Colonic mucosa (tissue), 4 donors: ENCODE measurements around the gene AKNA. TPM values are rescaled to one million over a fixed set of nuclear protein-coding genes. Genes with fewer than 3 reads are reported as not detected.

Source experiments
- DNase-seq: peaks from one replicate; pipeline ENCODE4 v3.0.0-alpha.2; 2020
- H3K27ac ChIP-seq: fragments of 200-600 bp; one replicate; pipeline ENCODE4 v1.8.0; 2021
- H3K27me3 ChIP-seq: fragments of 200-600 bp; one replicate; pipeline ENCODE4 v1.8.0; 2021
- H3K36me3 ChIP-seq: fragments of 200-600 bp; one replicate; pipeline ENCODE4 v1.8.0; 2021
- H3K4me1 ChIP-seq: fragments of 200-600 bp; one replicate; pipeline ENCODE4 v1.8.0; 2021; ENCODE audit warnings: mild to moderate bottlenecking
- H3K4me3 ChIP-seq: fragments of 200-600 bp; one replicate; pipeline ENCODE4 v1.8.0; 2021
- H3K9ac ChIP-seq, 2 donors: one replicate each; pipeline ENCODE4 v1.7.0; 2013; ENCODE audit warnings: control low read depth in 2 of 2, low read depth in 2 of 2, low read length in 2 of 2
- H3K9me3 ChIP-seq: fragments of 200-600 bp; one replicate; pipeline ENCODE4 v1.8.0; 2021
- intact Hi-C: fragments of 100-400 bp; cut with DNase I; formaldehyde crosslinking; loops from one replicate; pipeline ENCODE4 v1.14.1; 2022
- total RNA-seq, 2 donors: library from RNA; stranded (reverse); fragmentation: NEBNext Ultra II Directional in 1 of 2; extraction: Animal tissue kit (Norgen Biotek cat#: 25700) in 1 of 2; gene quantifications; one replicate each; pipeline ENCODE4 v1.2.1, GENCODE V29; 2021
- TF ChIP-seq, protein P1 (sequence below): fragments of 200-600 bp; IDR thresholded peaks from one replicate; pipeline ENCODE4 v1.8.0; 2022; ENCODE audit warnings: antibody characterized with exemption, mild to moderate bottlenecking
- donor health status: healthy.
- donor health status: DM: no; HTN: no; CAD: no.
- donor health status: DM: no; HTN: no; CAD: no.

AKNA gene
- total RNA-seq, 2 donors from 2014 or later = 26.9 to 44.9 TPM

DNA sequence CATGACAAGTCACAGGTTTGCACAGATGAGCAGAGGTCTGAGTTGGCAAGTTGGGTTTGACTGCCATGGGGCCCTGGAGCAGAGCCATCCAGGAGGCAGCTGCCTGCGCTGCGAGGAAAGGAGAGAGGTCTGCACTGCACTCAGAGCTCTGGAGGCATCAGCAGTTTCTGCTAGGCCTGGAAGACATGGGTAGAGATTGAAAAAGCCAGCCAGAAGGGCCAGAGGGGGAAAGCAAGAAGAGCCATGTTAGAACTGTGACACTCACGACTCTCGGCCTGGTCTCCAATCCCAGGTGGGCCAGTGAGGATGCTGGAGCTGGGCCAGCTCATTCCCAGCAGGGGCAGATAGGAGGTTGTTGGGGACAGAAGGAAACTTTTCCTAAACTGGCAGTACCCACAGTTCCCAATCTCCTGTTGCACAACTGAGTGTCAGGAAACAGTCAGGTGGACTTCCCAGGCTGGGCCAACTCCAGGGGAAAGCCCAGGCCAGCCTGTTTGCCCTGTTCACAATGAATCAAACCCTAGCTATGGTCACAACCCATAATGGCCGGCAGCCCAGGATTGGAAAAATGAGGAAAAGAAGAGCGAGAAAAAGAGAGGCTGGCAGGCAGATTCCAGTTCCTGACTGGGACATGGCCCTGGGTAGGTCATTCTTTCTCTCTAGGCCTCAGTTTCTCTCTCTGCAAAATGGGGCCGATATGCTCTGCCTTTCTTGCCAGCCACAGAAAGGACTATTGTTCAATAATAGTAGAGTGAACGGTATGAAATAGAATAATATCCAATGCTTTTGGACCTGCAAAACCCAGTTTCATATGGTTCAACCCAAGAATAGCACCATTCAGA is 72.7 kb downstream of the AKNA start:
- no peak overlapping the region for H3K27ac ChIP-seq
- H3K9ac ChIP-seq = no peak overlapping the region
- TF ChIP-seq, protein P1, sequence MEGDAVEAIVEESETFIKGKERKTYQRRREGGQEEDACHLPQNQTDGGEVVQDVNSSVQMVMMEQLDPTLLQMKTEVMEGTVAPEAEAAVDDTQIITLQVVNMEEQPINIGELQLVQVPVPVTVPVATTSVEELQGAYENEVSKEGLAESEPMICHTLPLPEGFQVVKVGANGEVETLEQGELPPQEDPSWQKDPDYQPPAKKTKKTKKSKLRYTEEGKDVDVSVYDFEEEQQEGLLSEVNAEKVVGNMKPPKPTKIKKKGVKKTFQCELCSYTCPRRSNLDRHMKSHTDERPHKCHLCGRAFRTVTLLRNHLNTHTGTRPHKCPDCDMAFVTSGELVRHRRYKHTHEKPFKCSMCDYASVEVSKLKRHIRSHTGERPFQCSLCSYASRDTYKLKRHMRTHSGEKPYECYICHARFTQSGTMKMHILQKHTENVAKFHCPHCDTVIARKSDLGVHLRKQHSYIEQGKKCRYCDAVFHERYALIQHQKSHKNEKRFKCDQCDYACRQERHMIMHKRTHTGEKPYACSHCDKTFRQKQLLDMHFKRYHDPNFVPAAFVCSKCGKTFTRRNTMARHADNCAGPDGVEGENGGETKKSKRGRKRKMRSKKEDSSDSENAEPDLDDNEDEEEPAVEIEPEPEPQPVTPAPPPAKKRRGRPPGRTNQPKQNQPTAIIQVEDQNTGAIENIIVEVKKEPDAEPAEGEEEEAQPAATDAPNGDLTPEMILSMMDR = no peak

DNA sequence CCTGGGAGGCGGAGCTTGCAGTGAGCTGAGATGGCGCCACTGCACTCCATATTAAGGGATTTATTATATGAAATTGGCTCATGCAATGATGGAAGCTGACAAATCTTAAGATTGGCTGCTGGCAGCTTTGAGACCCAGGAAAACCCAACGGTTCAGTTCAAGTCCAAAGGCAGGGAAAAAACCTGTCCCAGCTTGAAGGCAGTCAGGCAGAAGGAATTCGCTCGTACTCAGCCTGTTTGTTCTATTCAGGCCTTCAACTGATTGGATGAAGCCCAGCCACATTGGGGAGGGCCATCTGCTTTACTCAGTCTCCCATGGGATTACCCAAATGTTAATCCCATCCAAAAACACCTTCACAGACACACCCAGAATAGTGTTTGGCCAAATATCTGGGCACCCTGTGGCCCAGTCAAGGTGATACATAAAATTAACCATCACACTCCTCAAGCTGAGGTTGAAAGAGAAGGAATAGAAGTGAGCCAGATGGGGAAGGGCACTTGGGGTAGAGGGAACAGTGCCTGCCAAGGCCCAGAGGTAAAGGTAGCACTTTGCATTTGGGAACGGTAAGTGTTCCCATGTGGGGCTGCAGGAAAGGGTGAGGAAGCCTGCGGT is 73.4 kb downstream of the AKNA start:
- Histone ChIP-seq H3K27ac (no peak overlapping the region), H3K4me3 (no peak overlapping the region), H3K4me1 (no peaks in the 10 kb centered on the region), H3K9ac (no peak overlapping the region), H3K36me3 (no peaks in the 10 kb centered on the region), H3K27me3 (no peaks in the 10 kb centered on the region), H3K9me3 (no peaks in the 10 kb centered on the region)
- TF ChIP-seq, protein P1 = no peak
- DNase-seq = peak; percentile 3
- intact Hi-C loops = no loop called here

More for the DNA sequence above, 72.7 kb downstream of the AKNA start:
- Histone ChIP-seq H3K9me3 (no peaks in the 10 kb centered on the region), H3K4me3 (no peak overlapping the region), H3K27me3 (no peaks in the 10 kb centered on the region), H3K4me1 (no peaks in the 10 kb centered on the region), H3K36me3 (no peaks in the 10 kb centered on the region)
- intact Hi-C loops = no loop called here
- DNase-seq = peak; percentile 11

DNA sequence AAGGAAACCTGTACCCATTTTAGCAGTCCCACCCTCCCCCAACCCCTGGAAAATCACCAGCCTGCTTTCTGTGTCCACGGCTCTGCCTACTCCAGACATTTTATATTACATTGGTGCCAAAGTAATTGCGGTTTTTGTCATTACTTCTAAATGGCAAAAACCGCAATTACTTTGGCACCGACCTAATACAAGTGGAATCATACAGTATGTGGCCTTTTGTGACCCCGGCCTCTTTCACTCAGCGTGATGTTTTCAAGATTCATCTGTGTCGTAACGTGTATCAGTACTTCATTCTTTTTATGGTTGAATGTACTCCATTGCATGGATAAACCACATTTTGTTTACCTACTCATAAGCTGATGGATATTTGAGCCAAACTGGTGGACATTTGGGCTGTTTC is 74.6 kb downstream of the AKNA start:
- DNase-seq = peak; percentile 3
- no peak overlapping the region for H3K9ac ChIP-seq
- H3K4me1 ChIP-seq = no peaks in the 10 kb centered on the region
- intact Hi-C loops = no loop called here
- no peaks in the 10 kb centered on the region for H3K9me3 ChIP-seq
- no peak overlapping the region for H3K27ac ChIP-seq
- no peaks in the 10 kb centered on the region for H3K27me3 ChIP-seq
- TF ChIP-seq, protein P1 = no peak
- H3K36me3 ChIP-seq = no peaks in the 10 kb centered on the region
- H3K4me3 ChIP-seq = no peak overlapping the region

DNA sequence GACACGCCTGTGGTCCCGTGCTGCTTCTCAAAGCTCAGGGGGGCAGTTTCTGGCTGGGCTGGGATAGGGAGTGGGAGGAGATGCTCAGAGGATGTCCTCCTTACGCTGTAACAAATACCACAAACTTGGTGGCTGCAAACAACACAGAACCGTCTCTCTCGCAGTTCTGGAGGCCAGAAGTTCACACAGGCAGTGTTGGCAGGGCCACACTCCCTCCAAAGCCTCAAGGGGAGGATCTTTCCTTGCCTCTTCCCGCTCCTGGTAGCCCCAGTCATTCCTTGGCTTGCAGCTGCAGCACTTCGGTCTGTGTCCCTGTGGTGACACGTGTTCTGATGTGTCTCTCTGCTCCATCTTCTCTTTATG is 75.3 kb downstream of the AKNA start:
- no peak for DNase-seq
- Histone ChIP-seq H3K36me3 (no peaks in the 10 kb centered on the region), H3K27ac (no peak overlapping the region), H3K27me3 (no peaks in the 10 kb centered on the region), H3K9ac (no peak overlapping the region), H3K9me3 (no peaks in the 10 kb centered on the region), H3K4me1 (no peaks in the 10 kb centered on the region), H3K4me3 (no peak overlapping the region)
- TF ChIP-seq, protein P1 = no peak
- intact Hi-C loops = no loop called here

DNA sequence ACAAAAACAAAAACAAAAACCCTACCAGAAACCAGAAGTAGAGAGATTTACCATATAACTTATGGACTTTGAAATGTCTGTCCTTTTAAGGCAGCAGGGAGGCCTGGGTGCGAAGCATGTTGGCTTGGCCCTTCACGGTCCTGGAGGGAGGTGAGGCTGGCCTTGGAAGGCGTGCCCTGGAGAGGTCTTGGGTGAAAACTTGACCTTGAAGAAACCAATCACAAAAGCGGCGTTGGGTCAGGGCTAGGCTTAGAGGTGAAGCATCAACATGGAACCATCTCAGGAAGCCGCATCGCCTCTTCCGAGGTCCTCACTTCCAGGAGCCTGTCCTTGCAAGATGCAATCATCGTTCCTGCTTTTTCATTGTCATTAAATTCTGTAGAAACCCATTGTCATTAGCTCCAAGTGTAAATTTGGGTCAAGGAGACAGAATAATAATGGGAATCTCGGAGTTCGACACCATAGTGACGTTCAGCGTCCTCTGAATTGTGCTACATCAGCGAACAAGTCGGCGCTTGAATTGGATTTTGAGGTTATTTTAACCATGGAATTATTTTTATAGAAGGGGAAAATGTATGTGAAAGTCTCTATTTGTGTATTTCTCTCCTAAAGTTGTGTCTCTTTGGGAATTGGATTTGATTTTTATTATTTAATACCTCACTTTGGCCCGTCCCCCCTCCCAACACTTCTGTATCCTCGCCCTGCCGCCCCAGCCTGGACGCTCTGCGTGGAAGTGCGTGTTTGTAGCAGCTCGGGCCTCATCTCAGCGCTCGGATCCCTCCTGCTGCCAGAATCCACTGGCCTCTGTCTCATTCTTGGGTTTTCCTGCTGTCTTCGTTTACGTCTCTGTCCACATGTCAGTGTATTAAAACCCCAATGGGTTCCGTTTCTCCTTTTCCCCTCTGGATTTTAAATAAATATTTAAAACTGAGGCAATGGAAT is 75.9 kb downstream of the AKNA start:
- no peak overlapping the region for H3K4me3 ChIP-seq
- H3K27ac ChIP-seq = no peak overlapping the region
- TF ChIP-seq, protein P1 = no peak
- intact Hi-C loops = no loop called here
- no peaks in the 10 kb centered on the region for H3K9me3 ChIP-seq
- no peaks in the 10 kb centered on the region for H3K27me3 ChIP-seq
- no peak overlapping the region for H3K9ac ChIP-seq
- DNase-seq = peak; percentile 5
- no peaks in the 10 kb centered on the region for H3K4me1 ChIP-seq
- H3K36me3 ChIP-seq = no peaks in the 10 kb centered on the region
